H1 (cell line): ENCODE measurements around the gene MYO15A. TPM values are rescaled to one million over a fixed set of nuclear protein-coding genes. Genes with fewer than 3 reads are reported as not detected.

Source experiments
- CTCF ChIA-PET: fragments of 300-600 bp; sonication (Branson Sonifier 250); formaldehyde crosslinking; loops from one replicate; lab custom pipeline; 2021; ENCODE audit not compliant: partially characterized antibody; lab: Charles Lee
- POLR2A ChIA-PET: fragments of 300-600 bp; sonication (Branson Sonifier 250); formaldehyde crosslinking; loops from one replicate; lab custom pipeline; 2021; ENCODE audit warnings: inconsistent platforms; ENCODE audit not compliant: partially characterized antibody; lab: Charles Lee
- DNase-seq, 2 experiments: peaks; one replicate each; pipeline versions ENCODE4 v3.0.0 to v3.0.0-alpha.2; 2010 to 2022; ENCODE audit warnings: low spot score in 2 of 2, low read depth in 1 of 2, mixed read lengths in 1 of 2
- FAIRE-seq: peaks from 2 replicates; lab custom pipeline; 2011; peaks lifted over from hg19 to GRCh38; lab: Jason Lieb, UNC
- H2AFZ ChIP-seq: 2 replicates; pipeline ENCODE4 v1.8.1; 2012; ENCODE audit warnings: low read length, inconsistent platforms
- H2AK5ac ChIP-seq: 2 replicates; pipeline ENCODE4 v1.6.1; 2013; ENCODE audit warnings: low read depth, low read length
- H2BK120ac ChIP-seq: replicated peaks from 2 replicates; pipeline ENCODE3; 2013; ENCODE audit warnings: low read depth, low read length, inconsistent platforms
- H2BK12ac ChIP-seq: 2 replicates; pipeline ENCODE4 v1.6.1; 2013; ENCODE audit warnings: low read depth, low read length
- H2BK15ac ChIP-seq: 2 replicates; pipeline ENCODE4 v1.6.1; 2013; ENCODE audit warnings: low read length
- H2BK20ac ChIP-seq: 2 replicates; pipeline ENCODE4 v1.6.1; 2013; ENCODE audit warnings: low read length
- H2BK5ac ChIP-seq: 2 replicates; pipeline ENCODE4 v1.6.1; 2013; ENCODE audit warnings: low read depth, low read length
- H3K14ac ChIP-seq: 2 replicates; pipeline ENCODE4 v1.6.1; 2013; ENCODE audit warnings: inconsistent platforms; ENCODE audit not compliant: insufficient read length
- H3K18ac ChIP-seq: 2 replicates; pipeline ENCODE4 v1.6.1; 2013; ENCODE audit warnings: low read length; ENCODE audit errors: extremely low read depth
- H3K23ac ChIP-seq: 2 replicates; pipeline ENCODE4 v1.6.1; 2013; ENCODE audit warnings: inconsistent platforms; ENCODE audit not compliant: insufficient read length
- H3K23me2 ChIP-seq: 2 replicates; pipeline ENCODE4 v1.6.1; 2013; ENCODE audit warnings: low read depth, low read length
- H3K27ac ChIP-seq: 2 replicates; pipeline ENCODE4 v1.6.1; 2011; ENCODE audit warnings: low read depth, low read length, inconsistent platforms
- H3K27me3 ChIP-seq, 4 experiments: replicated peaks in 1 of 4; 1 replicate in 1 of 4; 2 replicates in 3 of 4; pipeline versions ENCODE4 v1.6.1 to v1.8.1; 2011 to 2013; ENCODE audit warnings: low read length in 3 of 4, mild to moderate bottlenecking in 3 of 4, inconsistent platforms in 2 of 4, mixed read lengths in 2 of 4, moderate library complexity in 1 of 4; ENCODE audit not compliant: control insufficient read depth in 3 of 4, insufficient read depth in 3 of 4; ENCODE audit errors: extremely low read depth in 1 of 4
- H3K36me3 ChIP-seq, 4 experiments: 2 replicates each; pipeline versions ENCODE4 v1.6.1 to v1.8.1; 2011 to 2013; ENCODE audit warnings: mild to moderate bottlenecking in 4 of 4, low read length in 3 of 4, moderate library complexity in 2 of 4, control low read depth in 1 of 4, inconsistent platforms in 1 of 4; ENCODE audit not compliant: insufficient read depth in 4 of 4, control insufficient read depth in 2 of 4
- H3K4ac ChIP-seq: replicated peaks from 2 replicates; pipeline ENCODE3; 2013; ENCODE audit warnings: low read length, low read depth, mixed read lengths, inconsistent platforms; ENCODE audit not compliant: insufficient read length
- H3K4me1 ChIP-seq, 4 experiments: replicated peaks in 1 of 4; 1 replicate in 1 of 4; 2 replicates in 3 of 4; pipeline versions ENCODE4 v1.6.1 to v1.8.1; 2011 to 2013; ENCODE audit warnings: low read length in 3 of 4, inconsistent platforms in 2 of 4, mixed read lengths in 1 of 4; ENCODE audit not compliant: insufficient read depth in 4 of 4, control insufficient read depth in 3 of 4
- H3K4me2 ChIP-seq, 2 experiments: 2 replicates each; pipeline versions ENCODE4 v1.6.1 to v1.8.1; 2011 to 2013; ENCODE audit warnings: low read depth in 2 of 2, low read length in 2 of 2, control low read depth in 1 of 2, inconsistent platforms in 1 of 2, mild to moderate bottlenecking in 1 of 2; ENCODE audit not compliant: insufficient read depth in 1 of 2
- H3K4me3 ChIP-seq, 4 experiments: fragments of 200-600, 300-600 bp in 1 of 4; sonication (generic), shearing (Covaris generic), sonication (Bioruptor Twin) in 1 of 4; 2 replicates each; pipeline versions ENCODE4 v1.5.1 to v1.8.1; 2011 to 2016; ENCODE audit warnings: low read length in 4 of 4, low read depth in 3 of 4, control low read depth in 2 of 4, inconsistent platforms in 2 of 4, mild to moderate bottlenecking in 2 of 4, mixed read lengths in 1 of 4, moderate library complexity in 1 of 4; ENCODE audit not compliant: insufficient read depth in 2 of 4; ENCODE audit errors: extremely low read depth in 1 of 4
- H3K56ac ChIP-seq: replicated peaks from 2 replicates; pipeline ENCODE3; 2013; ENCODE audit warnings: low read depth, mild to moderate bottlenecking, mixed read lengths, low read length, inconsistent platforms; ENCODE audit not compliant: insufficient read length
- H3K79me1 ChIP-seq: 2 replicates; pipeline ENCODE4 v1.6.1; 2013; ENCODE audit warnings: low read depth, low read length, control low read depth
- H3K79me2 ChIP-seq, 2 experiments: 2 replicates each; pipeline versions ENCODE4 v1.6.1 to v1.8.1; 2012 to 2013; ENCODE audit warnings: low read length in 2 of 2, mild to moderate bottlenecking in 2 of 2, inconsistent platforms in 1 of 2; ENCODE audit not compliant: insufficient read depth in 2 of 2, control insufficient read depth in 1 of 2
- H3K9ac ChIP-seq, 4 experiments: replicated peaks in 1 of 4; 1 replicate in 1 of 4; 2 replicates in 3 of 4; pipeline versions ENCODE4 v1.6.1 to v1.8.1; 2011 to 2013; ENCODE audit warnings: low read depth in 3 of 4, low read length in 3 of 4, control low read depth in 2 of 4, mild to moderate bottlenecking in 2 of 4, moderate library complexity in 2 of 4, inconsistent platforms in 1 of 4; ENCODE audit errors: extremely low read depth in 1 of 4
- H3K9me3 ChIP-seq, 2 experiments: 2 replicates each; pipeline versions ENCODE4 v1.6.1 to v1.8.1; 2012 to 2013; ENCODE audit warnings: mild to moderate bottlenecking in 2 of 2, moderate library complexity in 2 of 2, control low read depth in 1 of 2, inconsistent platforms in 1 of 2, low read depth in 1 of 2, low read length in 1 of 2, mixed read lengths in 1 of 2; ENCODE audit not compliant: insufficient read depth in 2 of 2
- H4K20me1 ChIP-seq, 2 experiments: replicated peaks in 1 of 2; 2 replicates each; pipeline versions ENCODE3 to v1.8.1; 2011 to 2013; ENCODE audit warnings: inconsistent platforms in 2 of 2, low read length in 2 of 2, mild to moderate bottlenecking in 1 of 2; ENCODE audit not compliant: insufficient read depth in 2 of 2, control insufficient read depth in 1 of 2
- H4K5ac ChIP-seq: 2 replicates; pipeline ENCODE4 v1.6.1; 2013; ENCODE audit warnings: low read length, low read depth, mixed read lengths, inconsistent platforms; ENCODE audit not compliant: insufficient read length
- H4K8ac ChIP-seq: 2 replicates; pipeline ENCODE4 v1.8.0; 2013; ENCODE audit warnings: mild to moderate bottlenecking, moderate library complexity, low read length, inconsistent platforms; ENCODE audit not compliant: insufficient read depth; ENCODE audit errors: extremely low read depth
- H4K91ac ChIP-seq: replicated peaks from 2 replicates; pipeline ENCODE3; 2013; ENCODE audit warnings: low read length, mixed read lengths, inconsistent platforms; ENCODE audit not compliant: insufficient read length
- SIRT6 ChIP-seq: IDR thresholded peaks from one replicate; pipeline ENCODE4 v1.7.1; 2012; ENCODE audit warnings: low read length, inconsistent platforms
- TBP ChIP-seq: IDR thresholded peaks from 2 replicates; pipeline ENCODE4 v1.6.1; 2011; ENCODE audit warnings: low read depth, low read length, improper control_type of control experiment
- WGBS, 2 experiments: shearing (Covaris generic) in 1 of 2; methylation state at CpG; one replicate each; pipeline versions ENCODE4 v1.1.6 to v1.1.7; 2013 to 2015; ENCODE audit warnings: low lambda C conversion rate in 2 of 2, mixed read lengths in 2 of 2, inconsistent platforms in 1 of 2, low coverage in 1 of 2, missing lambda C conversion rate in 1 of 2; ENCODE audit not compliant: insufficient replicate concordance in 2 of 2, insufficient coverage in 1 of 2, insufficient read length in 1 of 2; ENCODE audit errors: extremely low coverage in 1 of 2, missing lambda C conversion rate in 1 of 2; 5-methylcytosine and 5-hydroxymethylcytosine counted together
- polyA plus RNA-seq, 7 experiments: library from polyadenylated mRNA; depleted of rRNA in 3 of 7; stranded (reverse) in 5 of 7; unstranded in 2 of 7; fragments of >200 nt in 5 of 7; fragments of 200-250 nt in 2 of 7; gene quantifications; 1 replicate in 5 of 7; 2 replicates in 1 of 7; 4 replicates in 1 of 7; pipeline versions ENCODE4 v1.2.1 to v1.2.3, GENCODE V29; 2011 to 2013; ENCODE audit warnings: missing spikeins in 2 of 7, mixed read lengths in 2 of 7
- total RNA-seq: library from RNA; stranded (reverse); fragmentation: NEBNext Ultra II Directional; extraction: Animal tissue kit (Norgen Biotek cat#: 25700); gene quantifications from 2 replicates; pipeline ENCODE4 v1.2.1, GENCODE V29; 2021

The MYO15A gene
- total and polyA plus RNA-seq, 2 of the 8 experiments (the other 6 are each of a cell fraction or from before 2014, with no cell fraction given): 1.6 to 4.2 TPM

GRCh38 chr17:18074566-18075272, 33.8 kb upstream of the MYO15A start:
- H4K8ac ChIP-seq: no peak overlapping the region
- TF ChIP-seq TBP (no peak), SIRT6 (no peak)
- H3K14ac ChIP-seq: no peak overlapping the region
- H3K4me2 ChIP-seq: no peak overlapping the region
- H3K27me3 ChIP-seq: no peaks in the 10 kb centered on the region; a peak in 2 of 7 replicates
- H2BK120ac ChIP-seq: no peak overlapping the region
- no peaks in the 10 kb centered on the region for H3K9me3 ChIP-seq
- no peaks in the 10 kb centered on the region for H3K79me2 ChIP-seq
- no peak overlapping the region for H3K4me3 ChIP-seq
- H3K9ac ChIP-seq: no peak overlapping the region
- H2BK12ac ChIP-seq: no peak overlapping the region
- WGBS, 2 experiments: 86% methylated on average over 6 of the region's 6 CpGs; no CpG with 5 or more reads in 1 of the 2 experiments
- POLR2A ChIA-PET: interaction anchor here (0.6 to 1.7 kb wide), 2 partner anchors 19 to 102 kb away, joined by 3 read pairs; partner anchors contain the start of gene DRC3
- H2BK5ac ChIP-seq: no peak overlapping the region
- no peak overlapping the region for H2AFZ ChIP-seq
- FAIRE-seq (no peak), DNase-seq (no peak)
- H2BK15ac ChIP-seq: no peak overlapping the region
- no peaks in the 10 kb centered on the region; the same call in 1 of the 2 replicates for H3K23me2 ChIP-seq
- no peak overlapping the region for H2BK20ac ChIP-seq
- H4K5ac ChIP-seq: no peak overlapping the region
- CTCF ChIA-PET: interaction anchor here (0.9 to 1.1 kb wide), 2 partner anchors 14 to 90 kb away, joined by 3 read pairs; no protein-coding TSS in a partner anchor
- no peaks in the 10 kb centered on the region for H4K20me1 ChIP-seq
- H3K4ac ChIP-seq: no peak overlapping the region
- H3K79me1 ChIP-seq: no peaks in the 10 kb centered on the region
- no peak overlapping the region for H3K18ac ChIP-seq
- no peak overlapping the region for H3K23ac ChIP-seq
- H3K36me3 ChIP-seq: no peaks in the 10 kb centered on the region
- peaks cover 0 to 4% (median 0%) of the 10 kb centered on the region in 4 experiments; a peak in 1 of 7 replicates for H3K4me1 ChIP-seq
- H3K27ac ChIP-seq: no peak overlapping the region
- no peak overlapping the region for H4K91ac ChIP-seq
- H2AK5ac ChIP-seq: no peak overlapping the region
- no peak overlapping the region for H3K56ac ChIP-seq
